Upper lobe of left lung (tissue), 4 donors: ENCODE data around the gene PRKAA1.

ENCODE experiments used
- EP300 ChIP-seq, 4 donors: sonication (generic); formaldehyde crosslinking; IDR thresholded peaks; one replicate each; pipeline ENCODE4 v1.5.1; 2017; ENCODE audit warnings: antibody characterized with exemption in 4 of 4, control low read depth in 2 of 4
- POLR2A ChIP-seq, 4 donors: fragments of 450-650 bp; IDR thresholded peaks; one replicate each; pipeline ENCODE4 v1.5.1; 2016 to 2017; ENCODE audit warnings: antibody characterized with exemption in 4 of 4, mild to moderate bottlenecking in 2 of 4
- POLR2AphosphoS5 ChIP-seq, 2 donors: sonication (generic); formaldehyde crosslinking; IDR thresholded peaks; one replicate each; pipeline ENCODE4 v1.5.1; 2017; ENCODE audit warnings: antibody characterized with exemption in 2 of 2
- TF ChIP-seq, protein P1 (sequence below), 6 experiments: fragments of 450-650 bp in 4 of 6; fragments of 200-600 bp in 2 of 6; sonication (generic) in 2 of 6; IDR thresholded peaks; one replicate each; pipeline ENCODE4 v1.5.1; 2016 to 2019; ENCODE audit warnings: antibody characterized with exemption in 6 of 6

DNA sequence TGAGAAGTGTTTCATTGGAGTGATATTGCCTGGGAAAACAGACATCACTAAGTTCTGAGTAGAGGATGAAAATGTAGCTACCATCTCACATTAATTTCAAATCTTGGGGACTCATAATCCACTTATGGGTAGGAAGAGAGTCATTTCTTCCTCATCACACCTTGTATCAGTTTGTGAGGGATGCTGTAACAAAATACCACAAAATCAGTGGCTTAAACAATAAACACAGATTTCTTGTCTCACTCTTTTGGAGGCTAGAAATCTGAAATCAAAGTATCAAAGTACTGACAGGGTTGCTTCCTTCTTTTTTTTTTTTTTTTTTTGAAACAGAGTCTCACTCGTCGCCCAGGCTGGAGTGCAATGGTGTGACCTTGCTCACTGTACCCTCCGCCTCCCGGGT is 46.4 kb upstream of the PRKAA1 start:
- TF ChIP-seq POLR2A (IDR thresholded peaks at IDR 0.05) (no peak), EP300 (IDR thresholded peaks at IDR 0.05) (no peak), POLR2AphosphoS5 (IDR thresholded peaks at IDR 0.05) (no peak)
- TF ChIP-seq, protein P1, sequence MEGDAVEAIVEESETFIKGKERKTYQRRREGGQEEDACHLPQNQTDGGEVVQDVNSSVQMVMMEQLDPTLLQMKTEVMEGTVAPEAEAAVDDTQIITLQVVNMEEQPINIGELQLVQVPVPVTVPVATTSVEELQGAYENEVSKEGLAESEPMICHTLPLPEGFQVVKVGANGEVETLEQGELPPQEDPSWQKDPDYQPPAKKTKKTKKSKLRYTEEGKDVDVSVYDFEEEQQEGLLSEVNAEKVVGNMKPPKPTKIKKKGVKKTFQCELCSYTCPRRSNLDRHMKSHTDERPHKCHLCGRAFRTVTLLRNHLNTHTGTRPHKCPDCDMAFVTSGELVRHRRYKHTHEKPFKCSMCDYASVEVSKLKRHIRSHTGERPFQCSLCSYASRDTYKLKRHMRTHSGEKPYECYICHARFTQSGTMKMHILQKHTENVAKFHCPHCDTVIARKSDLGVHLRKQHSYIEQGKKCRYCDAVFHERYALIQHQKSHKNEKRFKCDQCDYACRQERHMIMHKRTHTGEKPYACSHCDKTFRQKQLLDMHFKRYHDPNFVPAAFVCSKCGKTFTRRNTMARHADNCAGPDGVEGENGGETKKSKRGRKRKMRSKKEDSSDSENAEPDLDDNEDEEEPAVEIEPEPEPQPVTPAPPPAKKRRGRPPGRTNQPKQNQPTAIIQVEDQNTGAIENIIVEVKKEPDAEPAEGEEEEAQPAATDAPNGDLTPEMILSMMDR (IDR thresholded peaks at IDR 0.05) = no peak
